Type B pancreatic cell (in vitro differentiated cells): ENCODE data around the gene CCDC51. TPM values are rescaled to one million over a fixed set of nuclear protein-coding genes. Genes with fewer than 3 reads are reported as not detected.
A peak's percentile ranks its signal among the peaks of the same experiment; 100 is the strongest.

Experiments
- DNase-seq: peaks from one replicate; pipeline ENCODE4 v3.0.0; 2021; ENCODE audit warnings: mixed read lengths; ENCODE audit not compliant: unreplicated experiment; ENCODE audit errors: extremely low spot score
- H3K27ac Mint-ChIP-seq: 2 replicates; pipeline ENCODE4 v1.8.0; 2021; ENCODE audit warnings: mild to moderate bottlenecking, mixed read lengths
- H3K27me3 Mint-ChIP-seq: 2 replicates; pipeline ENCODE4 v1.8.0; 2021; ENCODE audit warnings: mixed read lengths
- H3K36me3 Mint-ChIP-seq: 2 replicates; pipeline ENCODE4 v1.8.0; 2021; ENCODE audit warnings: mixed read lengths
- H3K4me1 Mint-ChIP-seq: one replicate; pipeline ENCODE4 v1.8.0; 2021; ENCODE audit warnings: mixed read lengths; ENCODE audit not compliant: unreplicated experiment
- H3K4me3 Mint-ChIP-seq: 2 replicates; pipeline ENCODE4 v1.8.0; 2021; ENCODE audit warnings: mild to moderate bottlenecking, mixed read lengths
- H3K9me3 Mint-ChIP-seq: 2 replicates; pipeline ENCODE4 v1.8.0; 2021; ENCODE audit warnings: mixed read lengths
- total RNA-seq: library from RNA; stranded (reverse); gene quantifications from 2 replicates; pipeline ENCODE4 v1.2.1, GENCODE V29; 2021; ENCODE audit warnings: low replicate concordance
- TF ChIP-seq, protein P1 (sequence below): fragments of 200-600 bp; sonication (generic); conservative IDR thresholded peaks from 2 replicates; pipeline ENCODE4 v1.5.0; 2021; ENCODE audit warnings: antibody characterized with exemption, mild to moderate bottlenecking

CCDC51 gene
- total RNA-seq, 1 donor from 2014 or later: 15.0 TPM

DNA sequence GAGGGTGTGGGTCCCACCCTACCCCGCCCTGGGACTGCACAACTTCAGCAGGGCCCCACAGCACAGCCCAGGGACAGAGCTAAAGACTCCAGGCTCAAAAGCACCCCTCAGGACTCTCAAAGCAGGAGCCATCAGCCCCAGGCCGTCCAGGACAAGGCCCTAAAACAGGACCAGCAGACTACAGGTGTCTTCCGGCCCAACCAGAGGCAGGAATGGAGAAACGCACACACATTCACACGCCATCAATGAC lies 32.7 kb upstream of the CCDC51 start:
- no peaks in the 10 kb centered on the region for H3K27me3 Mint-ChIP-seq
- TF ChIP-seq, protein P1, sequence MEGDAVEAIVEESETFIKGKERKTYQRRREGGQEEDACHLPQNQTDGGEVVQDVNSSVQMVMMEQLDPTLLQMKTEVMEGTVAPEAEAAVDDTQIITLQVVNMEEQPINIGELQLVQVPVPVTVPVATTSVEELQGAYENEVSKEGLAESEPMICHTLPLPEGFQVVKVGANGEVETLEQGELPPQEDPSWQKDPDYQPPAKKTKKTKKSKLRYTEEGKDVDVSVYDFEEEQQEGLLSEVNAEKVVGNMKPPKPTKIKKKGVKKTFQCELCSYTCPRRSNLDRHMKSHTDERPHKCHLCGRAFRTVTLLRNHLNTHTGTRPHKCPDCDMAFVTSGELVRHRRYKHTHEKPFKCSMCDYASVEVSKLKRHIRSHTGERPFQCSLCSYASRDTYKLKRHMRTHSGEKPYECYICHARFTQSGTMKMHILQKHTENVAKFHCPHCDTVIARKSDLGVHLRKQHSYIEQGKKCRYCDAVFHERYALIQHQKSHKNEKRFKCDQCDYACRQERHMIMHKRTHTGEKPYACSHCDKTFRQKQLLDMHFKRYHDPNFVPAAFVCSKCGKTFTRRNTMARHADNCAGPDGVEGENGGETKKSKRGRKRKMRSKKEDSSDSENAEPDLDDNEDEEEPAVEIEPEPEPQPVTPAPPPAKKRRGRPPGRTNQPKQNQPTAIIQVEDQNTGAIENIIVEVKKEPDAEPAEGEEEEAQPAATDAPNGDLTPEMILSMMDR: no peak
- no peak for DNase-seq
- H3K27ac Mint-ChIP-seq: peak overlapping the region; percentile 100
- H3K36me3 Mint-ChIP-seq: peaks cover 4% of the 10 kb centered on the region
- H3K4me1 Mint-ChIP-seq: peaks cover 27% of the 10 kb centered on the region
- H3K9me3 Mint-ChIP-seq: no peaks in the 10 kb centered on the region
- H3K4me3 Mint-ChIP-seq: peak overlapping the region; percentile 99

DNA sequence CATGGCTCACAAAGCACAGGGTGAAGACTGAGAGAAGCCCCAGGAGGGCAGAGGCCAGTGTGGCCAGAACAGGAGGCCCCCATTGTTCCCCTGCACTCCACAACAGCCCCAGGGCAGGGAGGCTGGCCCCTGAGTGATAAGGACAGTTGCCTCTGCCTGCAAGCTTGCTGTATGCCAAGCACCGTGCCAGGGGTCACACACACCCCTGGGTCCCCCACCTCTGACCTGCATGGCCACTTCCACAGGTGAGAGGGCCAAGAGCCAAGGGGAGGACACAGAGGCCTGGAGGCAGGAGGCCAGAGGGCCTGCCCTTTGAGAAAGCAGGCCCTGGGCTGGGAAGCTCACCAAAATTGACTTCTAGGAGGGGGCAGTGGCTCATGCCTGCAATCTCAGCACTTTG lies 30.4 kb upstream of the CCDC51 start:
- no peaks in the 10 kb centered on the region for H3K9me3 Mint-ChIP-seq
- H3K36me3 Mint-ChIP-seq: peaks cover 8% of the 10 kb centered on the region
- H3K4me1 Mint-ChIP-seq: peaks cover 33% of the 10 kb centered on the region
- TF ChIP-seq, protein P1: no peak
- H3K27ac Mint-ChIP-seq: peak overlapping the region; percentile 100
- DNase-seq: no peak
- H3K4me3 Mint-ChIP-seq: peak overlapping the region; percentile 77
- no peaks in the 10 kb centered on the region for H3K27me3 Mint-ChIP-seq

DNA sequence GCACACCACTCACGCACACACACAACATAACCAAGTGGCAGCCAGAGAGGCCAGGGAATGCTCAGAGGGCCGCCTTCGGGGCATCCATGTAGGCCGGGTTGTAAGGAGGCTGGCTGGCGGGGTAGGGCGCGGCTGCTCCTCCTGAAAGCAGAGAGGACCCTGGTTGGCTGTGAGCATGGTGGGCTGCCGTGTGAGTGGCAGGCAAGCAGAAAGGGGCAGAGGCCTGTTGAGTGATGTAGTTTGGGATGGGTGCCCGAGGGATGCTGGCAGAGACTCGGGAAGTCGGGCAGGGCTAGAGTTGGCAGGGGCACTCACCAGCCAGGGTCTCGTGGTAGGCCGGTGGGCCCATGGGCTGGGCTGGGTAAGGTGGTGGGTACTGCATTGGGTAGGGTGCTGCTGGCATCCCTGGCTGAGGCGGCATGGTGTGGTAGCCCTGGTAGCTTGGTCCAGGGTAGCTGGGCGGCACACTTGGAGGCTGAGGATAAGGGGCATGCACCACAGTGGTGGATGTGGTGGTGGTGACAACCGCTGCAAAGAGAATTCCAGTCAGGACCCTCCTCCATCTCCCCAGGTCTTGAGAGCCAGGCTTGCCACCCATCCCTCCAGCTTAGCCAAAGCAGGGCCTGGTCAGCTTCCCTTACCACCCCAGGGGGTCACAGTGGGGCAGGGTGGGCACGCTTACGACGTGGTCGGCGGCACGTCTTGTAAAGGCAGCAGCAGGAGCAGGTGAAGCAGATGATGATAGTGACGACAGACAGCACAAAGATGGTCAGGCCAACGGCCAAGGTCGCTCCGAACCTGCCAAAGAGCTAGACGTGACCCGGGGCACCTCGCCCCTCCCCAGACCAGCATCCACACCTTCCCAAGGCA lies 29.4 kb upstream of the CCDC51 start:
- peaks cover 29% of the 10 kb centered on the region for H3K4me1 Mint-ChIP-seq
- H3K4me3 Mint-ChIP-seq: no peak overlapping the region
- peak overlapping the region; percentile 100 for H3K27ac Mint-ChIP-seq
- peaks cover 8% of the 10 kb centered on the region for H3K36me3 Mint-ChIP-seq
- no peak for DNase-seq
- TF ChIP-seq, protein P1: no peak
- no peaks in the 10 kb centered on the region for H3K27me3 Mint-ChIP-seq
- no peaks in the 10 kb centered on the region for H3K9me3 Mint-ChIP-seq

DNA sequence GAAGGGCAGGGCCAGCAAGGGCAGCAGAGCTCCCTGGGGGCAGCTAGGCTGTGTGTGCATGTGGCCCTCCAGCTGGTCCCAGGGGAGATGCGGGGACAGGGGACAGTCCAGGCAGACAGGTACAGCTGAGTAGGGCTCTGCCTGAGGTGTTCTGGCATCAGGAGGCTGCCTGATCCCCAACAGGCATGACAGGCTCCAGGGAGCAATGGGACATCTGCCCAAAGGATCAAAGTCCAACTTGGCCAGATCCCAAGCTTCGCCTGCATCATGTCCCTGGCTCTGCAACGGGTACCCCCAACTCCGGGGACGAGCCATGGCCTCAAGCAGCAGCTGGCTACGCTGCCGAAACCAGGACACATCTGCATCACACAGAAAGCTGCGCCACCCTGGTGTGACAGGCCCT lies 28.4 kb upstream of the CCDC51 start:
- Mint-ChIP-seq H3K4me3 (peak overlapping the region; percentile 21), H3K4me1 (peaks cover 25% of the 10 kb centered on the region), H3K36me3 (peaks cover 8% of the 10 kb centered on the region), H3K9me3 (no peaks in the 10 kb centered on the region), H3K27me3 (no peaks in the 10 kb centered on the region), H3K27ac (peak overlapping the region; percentile 100)
- DNase-seq: no peak
- TF ChIP-seq, protein P1: no peak

DNA sequence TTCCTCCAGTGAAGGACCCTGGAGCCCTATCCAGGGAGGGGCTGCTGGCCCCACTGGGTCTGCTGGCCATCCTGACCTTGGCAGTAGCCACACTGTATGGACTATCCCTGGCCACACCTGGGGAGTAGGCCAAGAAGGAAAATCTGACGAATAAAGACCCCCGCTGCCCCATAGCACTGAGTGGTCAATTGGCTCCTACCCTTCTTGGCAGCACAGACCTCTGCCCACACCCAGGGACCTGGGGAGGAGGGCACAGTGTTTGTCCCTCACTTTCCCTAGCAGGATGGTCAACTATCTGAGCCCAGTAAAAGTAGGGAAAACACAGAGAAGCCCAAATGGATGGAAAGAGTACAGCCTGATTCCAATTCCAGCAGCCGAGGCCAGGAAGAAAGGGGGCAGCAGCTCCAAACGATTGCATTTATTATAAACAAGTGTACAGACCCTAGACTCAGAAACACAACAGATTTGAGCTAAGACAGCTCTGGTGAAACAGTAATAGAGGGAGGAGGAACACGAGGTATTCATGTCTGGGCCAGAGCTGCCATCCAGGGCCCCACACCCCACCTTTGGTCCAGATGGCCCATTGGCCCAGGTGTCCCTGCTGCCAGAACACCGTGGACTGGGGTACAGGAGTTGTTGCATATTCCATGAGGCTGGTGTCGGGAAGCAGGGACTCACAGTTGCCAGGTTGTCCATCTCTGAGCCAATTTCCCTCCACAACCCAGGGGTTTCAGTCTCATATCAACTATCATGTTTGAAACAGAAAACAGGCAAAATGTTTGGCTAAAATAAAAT lies 27.8 kb upstream of the CCDC51 start:
- Mint-ChIP-seq H3K9me3 (no peaks in the 10 kb centered on the region), H3K4me1 (peaks cover 19% of the 10 kb centered on the region), H3K36me3 (peaks cover 5% of the 10 kb centered on the region), H3K27me3 (no peaks in the 10 kb centered on the region), H3K27ac (peak overlapping the region; percentile 100), H3K4me3 (peak overlapping the region; percentile 21)
- TF ChIP-seq, protein P1: no peak
- DNase-seq: no peak
